ENCODE results near the gene NR6A1.

Gene NR6A1

GRCh38 chr9:124606027-124606426 lies 165.1 kb downstream of the NR6A1 start:
- DNase-seq: no peak

GRCh38 chr9:124605258-124605657 lies 165.9 kb downstream of the NR6A1 start:
- DNase-seq: no peak

GRCh38 chr9:124602632-124603031 lies 168.5 kb downstream of the NR6A1 start:
- no peak for DNase-seq

- DNase-seq: no peak
Measured at GRCh38 chr9:124602204-124602603, 168.9 kb downstream of the NR6A1 start.

- DNase-seq: no peak
Measured at GRCh38 chr9:124600407-124600806, 170.7 kb downstream of the NR6A1 start.

GRCh38 chr9:124599121-124599795 lies 171.9 kb downstream of the NR6A1 start:
- DNase-seq: no peak

GRCh38 chr9:124598048-124598447 lies 173.1 kb downstream of the NR6A1 start:
- DNase-seq: no peak

GRCh38 chr9:124596172-124596839 lies 174.8 kb downstream of the NR6A1 start:
- DNase-seq: no peak

GRCh38 chr9:124595743-124596142 lies 175.4 kb downstream of the NR6A1 start:
- DNase-seq: no peak

GRCh38 chr9:124594673-124595072 lies 176.4 kb downstream of the NR6A1 start:
- DNase-seq: no peak

GRCh38 chr9:124594225-124594624 lies 176.9 kb downstream of the NR6A1 start:
- DNase-seq: no peak

GRCh38 chr9:124593651-124594058 lies 177.5 kb downstream of the NR6A1 start:
- no peak for DNase-seq

- DNase-seq: no peak
Measured at GRCh38 chr9:124593200-124593599, 177.9 kb downstream of the NR6A1 start.

GRCh38 chr9:124590889-124591641 lies 180.0 kb downstream of the NR6A1 start:
- no peak for DNase-seq

- no peak for DNase-seq
Measured at GRCh38 chr9:124584631-124585030, 186.5 kb downstream of the NR6A1 start.

GRCh38 chr9:124583134-124583533 lies 188.0 kb downstream of the NR6A1 start:
- no peak for DNase-seq

GRCh38 chr9:124580186-124580585 lies 190.9 kb downstream of the NR6A1 start:
- no peak for DNase-seq

GRCh38 chr9:124576751-124577150 lies 194.4 kb downstream of the NR6A1 start:
- DNase-seq: no peak

GRCh38 chr9:124574534-124575375 lies 196.4 kb downstream of the NR6A1 start:
- DNase-seq: no peak

- no peak for DNase-seq
Measured at GRCh38 chr9:124570942-124571666, 200.0 kb downstream of the NR6A1 start.

GRCh38 chr9:124569942-124570341 lies 201.2 kb downstream of the NR6A1 start:
- DNase-seq: no peak

GRCh38 chr9:124567362-124567761 lies 203.7 kb downstream of the NR6A1 start:
- no peak for DNase-seq

All from RPMI8226 (cell line).